Left renal cortex interstitium (tissue), 4 donors: Measurements from ENCODE around the gene KIAA0319L. TPM values are rescaled to one million over a fixed set of nuclear protein-coding genes. Genes with fewer than 3 reads are reported as not detected.

Source experiments
- DNase-seq, 4 donors: peaks; one replicate each; pipeline ENCODE4 v3.0.0-alpha.2; 2013; ENCODE audit warnings: low read depth in 4 of 4, low spot score in 2 of 4, missing footprints in 1 of 4
- polyA plus RNA-seq, 4 donors: library from polyadenylated mRNA; unstranded; fragments of 120-200 nt; gene quantifications; one replicate each; pipeline ENCODE4 v1.2.1, GENCODE V29; 2013; ENCODE audit not compliant: insufficient read length in 4 of 4

KIAA0319L gene
- polyA plus RNA-seq, 4 donors = 56.1 to 88.7 (median 68.8) TPM

DNA sequence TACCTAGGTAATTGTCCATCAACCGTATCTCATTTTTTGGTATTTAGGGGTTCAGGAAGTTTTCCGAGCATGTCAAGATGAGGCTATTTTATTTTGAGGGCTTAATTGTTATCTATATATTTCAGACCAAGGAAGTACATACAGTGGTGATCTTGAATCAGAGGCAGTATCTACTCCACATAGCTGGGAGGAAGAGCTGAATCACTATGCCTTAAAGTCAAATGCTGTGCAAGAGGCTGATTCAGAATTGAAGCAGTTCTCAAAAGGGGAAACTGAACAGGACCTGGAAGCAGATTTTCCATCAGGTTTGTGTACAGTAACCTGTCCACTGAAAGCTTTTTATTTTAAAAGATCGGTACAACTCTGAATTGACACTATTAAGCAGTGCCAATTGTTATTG, 158.5 kb downstream of the KIAA0319L start:
- no peak for DNase-seq

DNA sequence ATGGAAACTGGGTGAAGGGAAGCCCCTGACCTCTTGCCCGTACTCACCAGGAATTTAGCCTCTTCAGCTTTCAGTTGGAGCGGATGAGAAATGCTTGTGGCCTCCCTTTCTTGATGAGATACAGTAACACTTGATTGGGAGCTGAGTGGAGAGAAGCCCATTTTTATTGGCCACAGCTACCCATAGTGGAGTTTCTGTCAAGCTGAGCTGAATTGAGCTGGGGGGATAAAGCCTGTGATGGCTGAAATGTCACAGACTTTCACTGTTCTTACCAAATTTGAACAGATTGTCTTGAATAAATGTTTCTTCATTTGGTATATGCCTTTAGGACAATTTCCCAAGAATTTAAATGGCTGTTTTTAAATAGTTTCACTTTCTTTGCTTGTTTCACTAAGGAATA, 162.8 kb downstream of the KIAA0319L start:
- no peak for DNase-seq

DNA sequence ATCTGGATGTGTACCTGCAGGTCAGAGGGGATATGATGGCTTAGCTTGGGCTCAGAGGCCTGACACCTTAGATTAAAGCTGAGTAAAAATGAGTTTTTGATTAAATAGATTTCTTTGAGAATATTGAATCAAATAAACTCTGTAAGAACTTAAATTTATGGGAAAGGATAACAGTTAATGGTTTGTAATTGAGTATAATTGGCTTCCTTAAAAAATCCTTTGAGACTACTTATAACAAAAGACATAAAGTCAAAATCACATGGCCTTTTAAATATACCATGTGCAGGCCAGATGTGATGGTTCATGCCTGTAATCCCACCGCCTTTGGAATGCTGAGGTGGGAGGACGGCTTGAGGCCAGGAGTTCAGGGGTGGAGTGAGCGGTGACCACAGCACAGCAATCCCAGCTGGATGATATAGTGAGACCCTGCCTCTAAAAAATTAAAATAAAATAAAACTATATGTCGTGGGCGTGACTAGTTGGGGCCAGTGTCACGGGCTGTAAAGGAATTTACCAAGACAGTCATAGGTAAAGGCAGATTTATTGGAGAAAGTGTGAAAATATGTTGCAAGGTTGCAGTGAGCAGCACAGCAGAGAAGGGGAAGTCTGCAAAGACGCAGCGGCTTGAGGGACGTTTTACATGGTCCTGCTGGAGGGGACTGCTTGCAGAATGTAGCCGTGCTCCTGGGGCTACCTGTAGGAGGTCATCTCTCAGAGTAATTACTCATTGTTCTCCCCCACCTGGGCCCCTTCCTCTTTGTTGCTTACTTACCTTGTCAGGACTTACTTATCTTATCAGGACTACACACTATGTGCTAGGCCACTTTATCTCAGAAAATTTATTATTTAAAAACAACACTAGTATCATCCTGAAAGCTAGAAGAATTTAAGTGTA, 166.4 kb downstream of the KIAA0319L start:
- DNase-seq = no peak

DNA sequence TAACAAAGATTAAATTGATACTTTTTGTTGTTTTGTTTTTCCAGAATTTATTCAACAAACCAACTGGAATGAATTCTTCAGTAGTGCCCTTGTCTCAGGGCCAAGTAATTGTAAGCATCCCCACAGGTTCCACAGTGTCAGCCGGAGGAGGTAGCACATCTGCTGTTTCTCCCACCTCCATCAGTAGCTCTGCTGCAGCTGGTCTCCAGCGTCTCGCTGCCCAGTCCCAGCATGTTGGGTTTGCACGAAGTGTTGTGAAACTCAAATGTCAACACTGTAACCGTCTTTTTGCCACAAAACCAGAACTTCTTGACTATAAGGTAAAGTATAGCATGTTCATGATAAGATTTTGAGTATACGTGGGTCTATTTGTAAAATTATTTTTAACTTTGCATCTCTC, 170.2 kb downstream of the KIAA0319L start:
- DNase-seq = no peak

DNA sequence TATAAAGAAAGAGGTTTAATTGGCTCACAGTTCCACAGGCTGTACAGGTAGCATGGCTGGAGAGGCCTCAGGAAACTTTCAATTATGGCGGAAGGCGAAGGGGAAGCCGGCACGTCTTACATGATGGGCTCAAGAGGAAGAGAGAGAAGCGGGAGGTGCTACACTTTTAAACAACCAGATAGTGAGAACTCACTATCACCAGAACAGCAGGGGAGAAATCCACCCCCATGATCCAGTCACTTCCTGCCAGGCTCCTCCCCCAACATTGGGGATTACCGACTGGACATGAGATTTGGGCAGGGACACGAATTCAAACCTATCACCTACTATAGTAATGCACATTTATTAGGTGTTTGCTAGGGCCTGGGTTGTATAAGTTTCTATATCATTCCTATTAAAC, 170.9 kb downstream of the KIAA0319L start:
- no peak for DNase-seq

Other genes starting within 250 kb of the KIAA0319L start
- gene NCDN, start 396 bp upstream of the KIAA0319L start, polyA plus RNA-seq = 10 to 100 TPM; 14.7 to 23.4 (median 20.3) TPM
- gene TFAP2E, start 15.9 kb upstream of the KIAA0319L start, polyA plus RNA-seq = 1 to 10 TPM in 2 of 4 donors, under 1 TPM in 2; 0.83 to 1.8 (median 1.1) TPM
- 10 to 100 TPM; 75.0 to 87.2 (median 79.0) TPM for gene PSMB2, start 84.1 kb upstream of the KIAA0319L start, polyA plus RNA-seq
- 10 to 100 TPM in 1 of 4 donors, 1 to 10 TPM in 3; 9.4 to 10.1 (median 9.6) TPM for gene C1orf216, start 161.5 kb upstream of the KIAA0319L start, polyA plus RNA-seq
- gene CLSPN, start 212.6 kb upstream of the KIAA0319L start, polyA plus RNA-seq = 10 to 100 TPM; 12.1 to 15.9 (median 13.1) TPM